Osteocyte (in vitro differentiated cells): ENCODE data around the gene RHEB. TPM values are rescaled to one million over a fixed set of nuclear protein-coding genes. Genes with fewer than 3 reads are reported as not detected.
A peak's percentile ranks its signal among the peaks of the same experiment; 100 is the strongest.
"Not testable (repeated sequence)": the region's sequence is repeated elsewhere in the genome, so short reads cannot be mapped to it uniquely, and the experiment has no call there.

Source experiments
- DNase-seq: peaks from one replicate; pipeline ENCODE4 v3.0.0; 2021; ENCODE audit warnings: mixed read lengths; ENCODE audit not compliant: unreplicated experiment; ENCODE audit errors: extremely low spot score
- H3K27ac Mint-ChIP-seq: one replicate; pipeline ENCODE4 v1.8.0; 2021; ENCODE audit warnings: mild to moderate bottlenecking, mixed read lengths; ENCODE audit not compliant: unreplicated experiment
- H3K27me3 Mint-ChIP-seq: one replicate; pipeline ENCODE4 v1.8.0; 2021; ENCODE audit warnings: mixed read lengths; ENCODE audit not compliant: unreplicated experiment
- H3K36me3 Mint-ChIP-seq: one replicate; pipeline ENCODE4 v1.8.0; 2021; ENCODE audit warnings: mixed read lengths; ENCODE audit not compliant: unreplicated experiment
- H3K4me1 Mint-ChIP-seq: one replicate; pipeline ENCODE4 v1.8.0; 2021; ENCODE audit warnings: mixed read lengths; ENCODE audit not compliant: unreplicated experiment
- H3K4me3 Mint-ChIP-seq: one replicate; pipeline ENCODE4 v1.8.0; 2021; ENCODE audit warnings: mild to moderate bottlenecking, moderate library complexity, mixed read lengths; ENCODE audit not compliant: unreplicated experiment
- H3K9me3 Mint-ChIP-seq: one replicate; pipeline ENCODE4 v1.8.0; 2021; ENCODE audit warnings: mixed read lengths; ENCODE audit not compliant: unreplicated experiment
- total RNA-seq: library from RNA; stranded (reverse); gene quantifications from 2 replicates; pipeline ENCODE4 v1.2.1, GENCODE V29; 2021
- TF ChIP-seq, protein P1 (sequence below): fragments of 200-600 bp; sonication (generic); IDR thresholded peaks from 2 replicates; pipeline ENCODE4 v1.5.0; 2021; ENCODE audit warnings: antibody characterized with exemption, mild to moderate bottlenecking, moderate library complexity

Gene RHEB
- total RNA-seq, 1 donor from 2014 or later: 97.7 TPM

DNA sequence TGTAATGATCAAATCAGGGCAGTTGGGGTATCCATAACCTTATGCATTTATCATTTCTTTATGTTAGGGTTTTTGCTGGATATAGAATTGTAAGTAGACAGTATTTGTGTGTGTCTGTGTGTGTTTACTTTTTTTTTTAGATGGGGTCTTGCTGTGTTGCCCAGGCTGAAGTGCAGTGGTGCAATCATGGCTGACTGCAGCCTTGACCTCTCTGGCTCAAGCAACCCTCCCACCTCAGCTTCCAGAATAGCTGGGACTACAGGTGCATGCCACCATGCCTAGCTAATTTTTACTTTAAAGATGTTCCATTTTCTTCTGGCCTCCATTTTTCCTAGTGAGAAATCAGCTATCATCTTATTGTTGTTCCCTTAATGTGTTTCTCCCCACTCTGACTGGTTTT is 10.1 kb upstream of the RHEB start:
- Mint-ChIP-seq H3K9me3 (peaks cover 22% of the 10 kb centered on the region), H3K36me3 (peaks cover 5% of the 10 kb centered on the region), H3K4me3 (no peak overlapping the region), H3K27me3 (peaks cover 4% of the 10 kb centered on the region), H3K27ac (no peak overlapping the region), H3K4me1 (no peaks in the 10 kb centered on the region)
- TF ChIP-seq, protein P1, sequence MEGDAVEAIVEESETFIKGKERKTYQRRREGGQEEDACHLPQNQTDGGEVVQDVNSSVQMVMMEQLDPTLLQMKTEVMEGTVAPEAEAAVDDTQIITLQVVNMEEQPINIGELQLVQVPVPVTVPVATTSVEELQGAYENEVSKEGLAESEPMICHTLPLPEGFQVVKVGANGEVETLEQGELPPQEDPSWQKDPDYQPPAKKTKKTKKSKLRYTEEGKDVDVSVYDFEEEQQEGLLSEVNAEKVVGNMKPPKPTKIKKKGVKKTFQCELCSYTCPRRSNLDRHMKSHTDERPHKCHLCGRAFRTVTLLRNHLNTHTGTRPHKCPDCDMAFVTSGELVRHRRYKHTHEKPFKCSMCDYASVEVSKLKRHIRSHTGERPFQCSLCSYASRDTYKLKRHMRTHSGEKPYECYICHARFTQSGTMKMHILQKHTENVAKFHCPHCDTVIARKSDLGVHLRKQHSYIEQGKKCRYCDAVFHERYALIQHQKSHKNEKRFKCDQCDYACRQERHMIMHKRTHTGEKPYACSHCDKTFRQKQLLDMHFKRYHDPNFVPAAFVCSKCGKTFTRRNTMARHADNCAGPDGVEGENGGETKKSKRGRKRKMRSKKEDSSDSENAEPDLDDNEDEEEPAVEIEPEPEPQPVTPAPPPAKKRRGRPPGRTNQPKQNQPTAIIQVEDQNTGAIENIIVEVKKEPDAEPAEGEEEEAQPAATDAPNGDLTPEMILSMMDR: no peak
- no peak for DNase-seq

DNA sequence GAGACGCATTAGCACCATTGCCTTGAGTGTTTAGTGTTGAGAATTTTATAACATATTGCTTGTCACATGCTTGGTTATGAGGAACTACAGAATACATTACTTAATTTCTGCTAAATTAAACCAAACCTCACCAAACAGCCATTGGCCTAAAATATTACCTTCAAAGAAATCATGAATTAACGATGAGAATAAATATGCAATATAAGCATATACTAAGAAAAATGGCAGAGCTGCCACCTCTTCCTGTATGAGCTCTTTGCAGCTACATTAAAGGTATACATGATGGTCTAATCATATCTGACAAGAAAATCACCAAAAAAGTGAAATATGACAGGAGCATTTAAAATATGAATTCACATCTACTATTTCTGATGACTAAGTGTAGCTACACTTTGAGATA is 5.2 kb upstream of the RHEB start:
- DNase-seq: no peak
- Mint-ChIP-seq H3K9me3 (peaks cover 7% of the 10 kb centered on the region), H3K27me3 (peaks cover 4% of the 10 kb centered on the region), H3K27ac (no peak overlapping the region), H3K4me1 (peaks cover 3% of the 10 kb centered on the region), H3K4me3 (no peak overlapping the region), H3K36me3 (peaks cover 1% of the 10 kb centered on the region)
- TF ChIP-seq, protein P1: no peak

DNA sequence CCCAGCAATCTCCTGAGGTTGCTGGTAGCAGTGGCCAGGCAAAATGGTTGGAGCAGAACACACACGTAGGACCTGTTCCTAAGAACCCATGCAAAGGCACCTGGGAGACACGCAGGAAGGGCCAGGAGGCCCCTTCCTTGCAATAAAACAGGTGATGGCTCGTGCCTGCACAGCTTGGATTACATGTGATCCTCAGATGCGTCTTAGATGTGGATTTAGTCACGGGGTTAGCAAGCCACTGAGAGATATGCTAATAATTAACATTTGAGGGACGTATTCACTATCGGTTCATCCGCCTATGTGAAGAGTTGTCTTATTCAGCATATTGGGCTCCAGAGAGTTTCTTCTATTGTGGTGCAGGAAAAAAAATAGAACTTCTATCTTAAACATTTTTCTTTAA is 4.6 kb upstream of the RHEB start:
- peaks cover 1% of the 10 kb centered on the region for H3K36me3 Mint-ChIP-seq
- peaks cover 4% of the 10 kb centered on the region for H3K27me3 Mint-ChIP-seq
- H3K4me1 Mint-ChIP-seq: peaks cover 3% of the 10 kb centered on the region
- peaks cover 7% of the 10 kb centered on the region for H3K9me3 Mint-ChIP-seq
- TF ChIP-seq, protein P1: no peak
- no peak overlapping the region for H3K4me3 Mint-ChIP-seq
- H3K27ac Mint-ChIP-seq: no peak overlapping the region
- DNase-seq: no peak

DNA sequence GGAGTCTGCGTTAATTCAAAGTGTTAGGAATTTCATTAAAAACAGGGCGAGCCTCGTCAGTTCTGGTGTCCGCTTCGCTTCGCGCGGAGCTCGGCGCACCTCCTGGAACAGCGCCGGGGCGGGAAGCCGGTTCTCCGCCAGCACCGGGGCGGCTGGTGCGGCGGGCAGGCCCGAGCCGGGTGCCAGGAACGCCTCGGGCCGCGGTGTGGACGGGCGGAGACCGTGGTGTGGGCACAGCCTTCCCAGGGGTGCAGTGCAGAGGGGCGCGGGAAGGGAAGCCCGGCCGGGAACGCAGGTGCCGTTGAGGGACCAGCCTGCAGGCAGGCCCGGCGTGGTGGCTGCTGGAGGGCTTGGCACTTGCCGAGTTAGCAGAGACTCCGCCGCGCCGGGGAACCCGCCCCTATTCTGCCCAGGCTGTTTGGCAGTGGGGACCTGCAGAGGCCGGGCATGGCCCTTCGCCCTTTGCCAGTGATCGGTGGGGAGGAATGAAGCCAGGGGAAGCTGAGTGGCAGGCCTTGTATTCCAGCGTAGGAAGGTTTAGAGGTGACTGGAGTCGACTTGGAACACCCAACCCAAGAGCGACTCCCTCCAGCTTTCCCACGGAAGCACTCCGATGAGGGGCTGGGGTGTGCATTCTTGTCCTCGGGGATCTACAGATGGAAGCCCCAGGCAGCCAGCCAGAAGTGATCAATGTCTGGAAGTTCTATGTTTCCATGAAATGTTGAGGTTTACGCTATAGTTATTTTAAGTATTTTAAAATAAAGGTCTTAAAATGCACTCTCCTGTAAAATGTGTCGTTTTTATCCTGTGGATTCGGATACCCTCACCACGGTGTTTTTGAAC is 945 bp upstream of the RHEB start:
- no peaks in the 10 kb centered on the region for H3K9me3 Mint-ChIP-seq
- H3K27me3 Mint-ChIP-seq: no peaks in the 10 kb centered on the region
- H3K36me3 Mint-ChIP-seq: no peaks in the 10 kb centered on the region
- H3K27ac Mint-ChIP-seq: peak overlapping the region; percentile 94
- TF ChIP-seq, protein P1: no peak
- H3K4me1 Mint-ChIP-seq: peaks cover 24% of the 10 kb centered on the region
- H3K4me3 Mint-ChIP-seq: peak overlapping the region; percentile 79
- DNase-seq: no peak

DNA sequence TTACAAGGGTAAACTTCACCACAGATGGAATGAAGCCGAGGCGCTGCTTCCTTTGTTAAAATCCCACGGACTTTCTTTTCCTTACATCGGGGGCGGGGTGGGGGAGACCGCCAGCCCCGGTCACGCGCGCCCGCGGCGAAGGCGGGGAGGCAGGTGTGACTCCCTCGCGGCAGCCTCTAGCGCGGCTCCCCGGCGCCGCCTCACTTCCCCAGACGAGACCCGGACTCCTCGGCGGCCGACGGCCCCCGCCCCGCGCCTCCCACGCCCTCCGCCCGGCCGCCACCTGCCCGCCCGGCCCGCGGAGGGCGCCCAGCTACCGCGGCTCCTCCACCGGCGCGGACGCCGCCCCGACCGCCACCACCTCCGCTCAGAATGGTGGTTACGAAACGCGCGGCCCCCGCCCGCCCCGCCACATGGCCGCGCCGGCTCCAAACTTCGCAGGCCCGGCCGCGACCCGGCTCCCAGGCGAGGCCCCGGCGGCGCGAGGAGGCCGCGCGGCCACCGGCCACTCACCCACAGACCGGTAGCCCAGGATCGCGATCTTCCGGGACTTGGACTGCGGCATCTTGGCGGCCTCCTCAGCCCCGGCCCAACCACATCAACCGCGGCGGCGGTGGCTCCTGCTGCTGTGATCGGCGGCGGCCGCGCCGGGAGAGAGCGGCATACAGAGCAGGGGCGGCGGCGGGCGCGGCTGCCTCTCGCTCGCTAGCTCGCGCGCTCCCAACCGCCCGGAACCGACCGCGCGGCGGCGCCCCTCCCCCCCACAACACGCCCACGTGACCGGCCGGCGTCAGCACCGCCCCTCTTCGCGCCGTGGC is 539 bp downstream of the RHEB start:
- not testable (repeated sequence) for H3K9me3 Mint-ChIP-seq, H3K27me3 Mint-ChIP-seq, H3K36me3 Mint-ChIP-seq
- TF ChIP-seq, protein P1: peak; percentile 27
- Mint-ChIP-seq H3K4me3 (peak overlapping the region; percentile 92), H3K27ac (peak overlapping the region; percentile 95), H3K4me1 (peaks cover 38% of the 10 kb centered on the region)
- DNase-seq: peak; percentile 88
